SH-SY5Y (cell line): ENCODE measurements around the gene VAPB.

Experiments used
- GATA2 ChIP-seq: IDR thresholded peaks from 2 replicates; pipeline ENCODE4 v1.6.1; 2011; ENCODE audit warnings: mild to moderate bottlenecking, low read depth, low read length
- GATA3 ChIP-seq: IDR thresholded peaks from 2 replicates; pipeline ENCODE4 v1.6.1; 2011; ENCODE audit warnings: low read depth, mild to moderate bottlenecking, low read length, moderate library complexity

Gene VAPB

GRCh38 chr20:58450254-58450653 lies 61.2 kb downstream of the VAPB start:
- no peak for TF ChIP-seq GATA2
- TF ChIP-seq GATA3: no peak

GRCh38 chr20:58452667-58453255 lies 63.7 kb downstream of the VAPB start:
- TF ChIP-seq GATA2: no peak
- no peak for TF ChIP-seq GATA3

GRCh38 chr20:58453391-58453790 lies 64.4 kb downstream of the VAPB start:
- TF ChIP-seq GATA2 (no peak), GATA3 (no peak)

GRCh38 chr20:58454460-58454859 lies 65.4 kb downstream of the VAPB start:
- TF ChIP-seq GATA3 (no peak), GATA2 (no peak)

- TF ChIP-seq GATA3: no peak
- TF ChIP-seq GATA2: no peak
Observed at GRCh38 chr20:58457083-58457695, 68.2 kb downstream of the VAPB start.

- TF ChIP-seq GATA3 (no peak), GATA2 (no peak)
Observed at GRCh38 chr20:58458342-58459057, 69.5 kb downstream of the VAPB start.

- no peak for TF ChIP-seq GATA3
- TF ChIP-seq GATA2: peak; percentile 27; the same call in 1 of the 2 replicates
Observed at GRCh38 chr20:58459058-58459750, 70.2 kb downstream of the VAPB start.

- no peak for TF ChIP-seq GATA2
- no peak for TF ChIP-seq GATA3
Observed at GRCh38 chr20:58461104-58461503, 72.1 kb downstream of the VAPB start.

- TF ChIP-seq GATA2: no peak
- no peak for TF ChIP-seq GATA3
Observed at GRCh38 chr20:58461899-58462298, 72.9 kb downstream of the VAPB start.

- TF ChIP-seq GATA2: no peak
- TF ChIP-seq GATA3: no peak
Observed at GRCh38 chr20:58463256-58463655, 74.2 kb downstream of the VAPB start.

GRCh38 chr20:58464838-58465237 lies 75.8 kb downstream of the VAPB start:
- TF ChIP-seq GATA2 (no peak), GATA3 (no peak)

- TF ChIP-seq GATA2 (no peak), GATA3 (no peak)
Observed at GRCh38 chr20:58466095-58466708, 77.2 kb downstream of the VAPB start.

GRCh38 chr20:58466729-58467571 lies 77.9 kb downstream of the VAPB start:
- TF ChIP-seq GATA3 (no peak), GATA2 (no peak)
